ENCODE measurements around the gene DAB1. TPM values are rescaled to one million over a fixed set of nuclear protein-coding genes. Genes with fewer than 3 reads are reported as not detected.

The DAB1 gene
- total RNA-seq, 2 experiments from 2014 or later: 1.2 to 2.1 TPM

GRCh38 chr1:57082711-57083439 is 341.0 kb downstream of the DAB1 start:
- no peaks in the 10 kb centered on the region for H3K36me3 Mint-ChIP-seq (ENCODE audit: low read depth)
- H3K4me3 Mint-ChIP-seq: no peak overlapping the region
- H3K27me3 Mint-ChIP-seq: no peaks in the 10 kb centered on the region
- H3K9me3 Mint-ChIP-seq: no peaks in the 10 kb centered on the region
- no peaks in the 10 kb centered on the region for H3K4me1 Mint-ChIP-seq
- CTCF ChIA-PET: no interaction called here
- H3K27ac Mint-ChIP-seq: no peak overlapping the region
- no peak for DNase-seq
- POLR2A ChIA-PET: no interaction called here

- POLR2A ChIA-PET: no interaction called here
- H3K9me3 Mint-ChIP-seq: no peaks in the 10 kb centered on the region
- DNase-seq: no peak
- no peaks in the 10 kb centered on the region for H3K36me3 Mint-ChIP-seq (ENCODE audit: low read depth)
- CTCF ChIA-PET: interaction anchor here (0.9 kb wide), 1 partner anchor 242 kb away, joined by 3 read pairs; no protein-coding TSS in a partner anchor
- no peak overlapping the region for H3K27ac Mint-ChIP-seq
- H3K27me3 Mint-ChIP-seq: no peaks in the 10 kb centered on the region
- no peaks in the 10 kb centered on the region for H3K4me1 Mint-ChIP-seq
- no peak overlapping the region for H3K4me3 Mint-ChIP-seq
Measured at GRCh38 chr1:57079454-57080157, 344.3 kb downstream of the DAB1 start.

DNA sequence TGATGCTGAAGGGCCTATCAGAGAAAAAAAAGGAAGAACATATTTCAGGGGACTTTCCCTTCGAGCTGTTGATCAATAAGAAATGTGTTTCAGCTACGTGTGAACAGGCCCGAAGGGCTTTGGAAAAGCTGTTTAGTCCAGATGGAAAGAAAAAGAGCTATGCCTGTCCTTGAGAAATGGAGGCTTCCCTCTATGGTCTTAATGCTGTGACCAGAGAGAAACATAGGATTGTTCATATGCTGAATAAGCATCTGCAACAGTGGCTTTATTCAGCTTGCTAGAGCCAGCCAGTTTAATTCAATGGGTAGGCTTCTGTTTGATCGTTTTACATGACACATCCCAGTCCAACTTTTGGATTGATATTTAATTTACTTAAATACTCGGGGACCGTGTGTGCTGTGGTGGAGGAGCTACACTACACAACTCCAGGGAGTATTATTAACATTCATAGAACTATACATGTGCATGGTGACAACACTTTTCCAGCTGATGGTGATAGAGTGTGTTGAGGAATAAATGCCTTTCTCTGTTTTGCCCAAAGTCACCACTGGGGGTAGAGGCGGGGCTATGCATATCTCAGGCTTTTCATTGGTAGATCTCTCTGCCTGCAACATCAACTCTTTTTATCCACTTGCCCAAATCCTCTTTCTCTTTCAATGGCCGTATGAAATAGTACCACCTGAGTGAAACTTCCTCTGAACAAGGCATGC is 351.3 kb downstream of the DAB1 start:
- ChIA-PET POLR2A (no interaction called here), CTCF (interaction anchor here (0.8 kb wide), 1 partner anchor 166 kb away, joined by 3 read pairs; no protein-coding TSS in a partner anchor)
- Mint-ChIP-seq H3K4me3 (no peak overlapping the region), H3K27me3 (no peaks in the 10 kb centered on the region), H3K36me3 (ENCODE audit: low read depth) (no peaks in the 10 kb centered on the region), H3K27ac (no peak overlapping the region), H3K9me3 (no peaks in the 10 kb centered on the region), H3K4me1 (no peaks in the 10 kb centered on the region)
- DNase-seq: no peak

DNA sequence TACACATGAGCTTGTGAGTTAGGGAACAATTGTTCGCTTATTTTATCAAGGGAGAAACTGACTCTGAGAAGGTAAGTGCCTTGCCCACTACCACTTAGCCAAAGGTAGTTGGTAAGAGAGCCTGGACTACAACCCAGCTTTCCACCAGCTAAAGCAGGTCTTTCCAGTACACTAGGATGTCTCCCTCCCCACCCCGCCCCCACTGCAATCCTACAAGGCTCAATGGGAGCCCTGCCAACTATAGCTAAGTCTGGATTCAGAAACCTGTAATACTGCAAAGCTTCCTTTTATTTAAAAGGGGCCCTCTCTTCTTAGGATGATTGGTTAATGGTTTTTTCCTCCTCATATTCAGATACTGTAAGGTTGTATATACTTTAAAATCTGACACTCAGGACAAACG is 356.0 kb downstream of the DAB1 start:
- H3K4me3 Mint-ChIP-seq: no peak overlapping the region
- H3K4me1 Mint-ChIP-seq: no peaks in the 10 kb centered on the region
- no peaks in the 10 kb centered on the region for H3K36me3 Mint-ChIP-seq (ENCODE audit: low read depth)
- ChIA-PET POLR2A (no interaction called here), CTCF (no interaction called here)
- no peaks in the 10 kb centered on the region for H3K27me3 Mint-ChIP-seq
- DNase-seq: no peak
- no peaks in the 10 kb centered on the region for H3K9me3 Mint-ChIP-seq
- no peak overlapping the region for H3K27ac Mint-ChIP-seq

GRCh38 chr1:57066980-57067610 is 356.8 kb downstream of the DAB1 start:
- Mint-ChIP-seq H3K27ac (no peak overlapping the region), H3K4me3 (no peak overlapping the region), H3K36me3 (ENCODE audit: low read depth) (no peaks in the 10 kb centered on the region), H3K27me3 (no peaks in the 10 kb centered on the region), H3K9me3 (no peaks in the 10 kb centered on the region), H3K4me1 (no peaks in the 10 kb centered on the region)
- no peak for DNase-seq
- POLR2A ChIA-PET: no interaction called here
- CTCF ChIA-PET: no interaction called here

- no peak for DNase-seq
- Mint-ChIP-seq H3K27me3 (no peaks in the 10 kb centered on the region), H3K9me3 (no peaks in the 10 kb centered on the region), H3K4me1 (no peaks in the 10 kb centered on the region), H3K36me3 (ENCODE audit: low read depth) (no peaks in the 10 kb centered on the region), H3K4me3 (no peak overlapping the region), H3K27ac (no peak overlapping the region)
- ChIA-PET CTCF (no interaction called here), POLR2A (no interaction called here)
Measured at GRCh38 chr1:57065442-57065841, 358.4 kb downstream of the DAB1 start.

DNA sequence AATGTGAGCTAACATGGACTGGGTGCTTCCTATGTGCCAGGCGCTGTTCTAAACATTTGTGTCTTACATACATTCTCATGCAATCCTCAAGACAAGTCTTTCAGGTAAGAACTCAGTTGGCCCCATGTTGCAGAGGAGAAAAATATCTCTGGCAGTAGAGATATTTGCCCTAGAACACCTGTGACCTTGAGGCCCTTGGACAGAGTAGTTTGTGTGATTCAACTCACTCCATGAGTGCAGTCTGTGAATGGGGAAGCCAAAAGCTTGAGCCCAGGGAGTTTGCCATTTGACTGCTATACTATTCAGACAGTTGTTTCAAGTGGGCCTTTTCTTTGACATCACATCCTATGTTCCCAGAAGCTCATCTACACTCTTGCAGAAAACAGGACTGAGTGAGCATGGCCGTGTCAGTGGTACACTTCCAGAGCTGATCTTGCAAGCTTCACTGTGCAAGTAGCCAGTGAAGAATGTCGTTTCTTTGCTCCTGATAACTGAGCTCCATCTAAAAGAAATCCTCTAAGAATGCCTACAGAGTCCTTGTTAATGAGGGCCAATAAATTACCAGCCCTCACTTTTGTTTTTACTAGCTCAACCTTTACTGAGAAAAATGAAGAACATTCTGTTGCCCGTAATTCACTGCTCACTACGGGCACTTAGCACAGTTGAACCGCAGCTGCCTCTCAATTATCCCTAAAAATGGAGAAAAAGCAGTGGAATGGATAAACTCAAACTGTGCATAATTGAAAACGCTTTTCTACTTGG is 359.3 kb downstream of the DAB1 start:
- CTCF ChIA-PET: no interaction called here
- Mint-ChIP-seq H3K27ac (no peak overlapping the region), H3K4me1 (no peaks in the 10 kb centered on the region), H3K9me3 (no peaks in the 10 kb centered on the region), H3K36me3 (ENCODE audit: low read depth) (no peaks in the 10 kb centered on the region), H3K27me3 (no peaks in the 10 kb centered on the region), H3K4me3 (no peak overlapping the region)
- DNase-seq: no peak
- POLR2A ChIA-PET: no interaction called here

GRCh38 chr1:57063406-57064125 is 360.3 kb downstream of the DAB1 start:
- ChIA-PET CTCF (no interaction called here), POLR2A (no interaction called here)
- Mint-ChIP-seq H3K9me3 (no peaks in the 10 kb centered on the region), H3K27me3 (no peaks in the 10 kb centered on the region), H3K4me3 (no peak overlapping the region), H3K27ac (no peak overlapping the region), H3K4me1 (peaks cover 2% of the 10 kb centered on the region), H3K36me3 (ENCODE audit: low read depth) (no peaks in the 10 kb centered on the region)
- no peak for DNase-seq

DNA sequence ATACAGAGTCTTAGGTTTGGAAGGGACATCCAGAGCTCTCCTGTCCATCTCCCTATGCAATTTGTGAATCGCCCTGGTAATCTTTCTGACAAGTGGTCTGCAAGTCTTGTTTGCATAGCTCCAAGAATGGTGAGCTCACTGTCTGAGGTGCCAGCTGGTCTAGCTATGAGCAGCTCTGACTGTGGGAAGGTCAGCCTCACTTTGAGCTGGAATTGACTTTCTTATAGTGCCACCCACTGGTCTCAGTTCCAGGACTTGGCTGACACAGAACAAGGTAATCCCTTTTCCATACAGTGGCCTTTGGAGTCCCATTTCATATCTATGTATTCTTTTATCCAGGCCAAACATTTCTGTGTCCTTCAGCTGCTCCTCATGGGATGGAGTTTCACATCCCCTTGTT is 362.5 kb downstream of the DAB1 start:
- ChIA-PET CTCF (no interaction called here), POLR2A (no interaction called here)
- H3K4me3 Mint-ChIP-seq: no peak overlapping the region
- no peaks in the 10 kb centered on the region for H3K27me3 Mint-ChIP-seq
- no peaks in the 10 kb centered on the region for H3K9me3 Mint-ChIP-seq
- H3K27ac Mint-ChIP-seq: no peak overlapping the region
- peaks cover 2% of the 10 kb centered on the region for H3K4me1 Mint-ChIP-seq
- no peak for DNase-seq
- H3K36me3 Mint-ChIP-seq (ENCODE audit: low read depth): no peaks in the 10 kb centered on the region

DNA sequence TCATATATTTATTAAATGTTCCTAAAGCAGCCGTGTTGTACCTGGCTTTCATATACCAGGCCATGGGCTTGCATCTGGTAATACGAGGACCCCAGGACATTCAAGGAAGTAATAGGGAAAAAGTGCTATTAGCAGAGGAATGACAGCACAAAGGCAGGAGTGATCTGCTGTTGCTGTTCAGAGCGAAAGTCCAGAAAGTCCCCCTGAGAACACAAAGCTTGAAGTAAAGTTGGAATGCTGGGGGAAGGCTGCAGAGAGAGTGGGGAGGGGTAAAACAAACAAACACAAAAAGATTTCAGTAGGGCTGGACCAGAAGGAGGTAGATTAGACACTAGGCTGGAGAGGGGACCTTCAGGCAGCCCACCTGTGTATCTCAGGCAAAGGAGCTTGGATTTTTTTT is 363.4 kb downstream of the DAB1 start:
- no peak overlapping the region for H3K4me3 Mint-ChIP-seq
- no peak overlapping the region for H3K27ac Mint-ChIP-seq
- ChIA-PET POLR2A (no interaction called here), CTCF (no interaction called here)
- no peak for DNase-seq
- no peaks in the 10 kb centered on the region for H3K36me3 Mint-ChIP-seq (ENCODE audit: low read depth)
- H3K9me3 Mint-ChIP-seq: no peaks in the 10 kb centered on the region
- H3K27me3 Mint-ChIP-seq: no peaks in the 10 kb centered on the region
- peaks cover 2% of the 10 kb centered on the region for H3K4me1 Mint-ChIP-seq

- H3K36me3 Mint-ChIP-seq (ENCODE audit: low read depth): no peaks in the 10 kb centered on the region
- H3K4me3 Mint-ChIP-seq: no peak overlapping the region
Measured at GRCh38 chr1:57058652-57059501, 365.0 kb downstream of the DAB1 start.

More at GRCh38 chr1:57058652-57059501, 365.0 kb downstream of the DAB1 start:
- H3K27me3 Mint-ChIP-seq: no peaks in the 10 kb centered on the region
- H3K27ac Mint-ChIP-seq: no peak overlapping the region
- CTCF ChIA-PET: no interaction called here
- H3K4me1 Mint-ChIP-seq: peaks cover 2% of the 10 kb centered on the region
- no peaks in the 10 kb centered on the region for H3K9me3 Mint-ChIP-seq
- no peak for DNase-seq
- POLR2A ChIA-PET: no interaction called here

Data from activated CD4-positive, alpha-beta T cell treated with anti-CD3 and anti-CD28 coated beads, Interleukin-2, amount 10 ng/mL, durations not matched to agents 7 days and 5 days (primary cell).